Parathyroid adenoma (tissue), 2 donors: Measurements from ENCODE around the gene HIRA.
"Not testable (repeated sequence)": the region's sequence is repeated elsewhere in the genome, so short reads cannot be mapped to it uniquely, and the experiment has no call there.

Experiments used
- H2AFZ ChIP-seq: fragments of 300-600 bp; sonication (generic); one replicate; pipeline ENCODE4 v1.7.0; 2017; ENCODE audit warnings: antibody characterized with exemption, mild to moderate bottlenecking
- H3K27ac ChIP-seq: fragments of 300-600 bp; sonication (generic); one replicate; pipeline ENCODE4 v1.7.0; 2017
- H3K27me3 ChIP-seq: fragments of 300-600 bp; sonication (generic); one replicate; pipeline ENCODE4 v1.7.0; 2017; ENCODE audit warnings: low read length; ENCODE audit not compliant: control insufficient read depth, insufficient read depth
- H3K36me3 ChIP-seq: fragments of 300-600 bp; sonication (generic); one replicate; pipeline ENCODE4 v1.7.0; 2017; ENCODE audit warnings: low read length; ENCODE audit not compliant: control insufficient read depth, insufficient read depth
- H3K4me1 ChIP-seq: fragments of 300-600 bp; sonication (generic); one replicate; pipeline ENCODE4 v1.7.0; 2017; ENCODE audit warnings: control low read depth
- H3K4me2 ChIP-seq: fragments of 300-600 bp; sonication (generic); one replicate; pipeline ENCODE4 v1.7.0; 2017; ENCODE audit warnings: low read length
- H3K4me3 ChIP-seq: fragments of 300-600 bp; sonication (generic); one replicate; pipeline ENCODE4 v1.7.0; 2017; ENCODE audit warnings: low read depth, low read length
- H3K79me2 ChIP-seq: fragments of 300-600 bp; sonication (generic); one replicate; pipeline ENCODE4 v1.7.0; 2017; ENCODE audit warnings: control low read depth
- H3K9ac ChIP-seq: fragments of 300-600 bp; sonication (generic); one replicate; pipeline ENCODE4 v1.7.0; 2017; ENCODE audit warnings: mild to moderate bottlenecking
- H3K9me3 ChIP-seq: fragments of 300-600 bp; sonication (generic); one replicate; pipeline ENCODE4 v1.7.0; 2017; ENCODE audit warnings: low read length; ENCODE audit not compliant: control insufficient read depth
- CTCF ChIP-seq: fragments of 300-600 bp; sonication (generic); IDR thresholded peaks from one replicate; pipeline ENCODE4 v1.7.0; 2017; ENCODE audit warnings: antibody characterized with exemption, mild to moderate bottlenecking
- donor health status: primary hyperparathyroidism.

HIRA gene

GRCh38 chr22:19367763-19368367 is 63.7 kb downstream of the HIRA start:
- Histone ChIP-seq H3K4me3 (no peak overlapping the region), H3K4me1 (no peaks in the 10 kb centered on the region), H3K4me2 (no peak overlapping the region), H3K27me3 (no peaks in the 10 kb centered on the region), H3K36me3 (no peaks in the 10 kb centered on the region), H2AFZ (no peak overlapping the region), H3K79me2 (no peaks in the 10 kb centered on the region), H3K9me3 (no peaks in the 10 kb centered on the region), H3K27ac (no peak overlapping the region), H3K9ac (no peak overlapping the region)
- no peak for TF ChIP-seq CTCF

GRCh38 chr22:19363541-19363940 is 68.0 kb downstream of the HIRA start:
- not testable (repeated sequence) for H3K9ac ChIP-seq, H2AFZ ChIP-seq, H3K27me3 ChIP-seq, H3K79me2 ChIP-seq, H3K4me1 ChIP-seq, H3K27ac ChIP-seq, H3K36me3 ChIP-seq, H3K4me3 ChIP-seq, H3K9me3 ChIP-seq, H3K4me2 ChIP-seq

GRCh38 chr22:19361501-19362103 is 69.9 kb downstream of the HIRA start:
- H3K79me2 ChIP-seq = no peaks in the 10 kb centered on the region
- no peak overlapping the region for H2AFZ ChIP-seq
- no peak overlapping the region for H3K9ac ChIP-seq
- H3K9me3 ChIP-seq = no peaks in the 10 kb centered on the region
- H3K4me1 ChIP-seq = no peaks in the 10 kb centered on the region
- TF ChIP-seq CTCF = no peak
- no peaks in the 10 kb centered on the region for H3K36me3 ChIP-seq
- H3K4me2 ChIP-seq = no peak overlapping the region
- no peak overlapping the region for H3K4me3 ChIP-seq
- no peaks in the 10 kb centered on the region for H3K27me3 ChIP-seq
- no peak overlapping the region for H3K27ac ChIP-seq

GRCh38 chr22:19360862-19361261 is 70.7 kb downstream of the HIRA start:
- no peak for TF ChIP-seq CTCF
- no peak overlapping the region for H2AFZ ChIP-seq

GRCh38 chr22:19360300-19360792 is 71.2 kb downstream of the HIRA start:
- H3K9ac ChIP-seq = no peak overlapping the region
- H2AFZ ChIP-seq = no peak overlapping the region
- H3K9me3 ChIP-seq = no peaks in the 10 kb centered on the region
- H3K4me1 ChIP-seq = no peaks in the 10 kb centered on the region
- H3K4me2 ChIP-seq = no peak overlapping the region
- no peaks in the 10 kb centered on the region for H3K36me3 ChIP-seq
- TF ChIP-seq CTCF = no peak
- H3K79me2 ChIP-seq = no peaks in the 10 kb centered on the region
- no peaks in the 10 kb centered on the region for H3K27me3 ChIP-seq
- H3K27ac ChIP-seq = no peak overlapping the region
- no peak overlapping the region for H3K4me3 ChIP-seq

More at GRCh38 chr22:19360862-19361261, 70.7 kb downstream of the HIRA start:
- Histone ChIP-seq H3K9me3 (no peaks in the 10 kb centered on the region), H3K4me1 (no peaks in the 10 kb centered on the region), H3K27ac (no peak overlapping the region), H3K36me3 (no peaks in the 10 kb centered on the region), H3K27me3 (no peaks in the 10 kb centered on the region), H3K9ac (no peak overlapping the region), H3K4me3 (no peak overlapping the region), H3K79me2 (no peaks in the 10 kb centered on the region), H3K4me2 (no peak overlapping the region)
